Measurements from ENCODE around the gene MEA1.

MEA1 gene

GRCh38 chr6:43037706-43038105 is 24.0 kb upstream of the MEA1 start:
- no peak for DNase-seq

- no peak for DNase-seq
Measured at GRCh38 chr6:43037197-43037596, 23.5 kb upstream of the MEA1 start.

- DNase-seq = no peak
Measured at GRCh38 chr6:43036712-43037111, 23.0 kb upstream of the MEA1 start.

GRCh38 chr6:43035495-43036194 is 21.9 kb upstream of the MEA1 start:
- no peak for DNase-seq

GRCh38 chr6:43034190-43034525 is 20.4 kb upstream of the MEA1 start:
- no peak for DNase-seq

GRCh38 chr6:43033496-43034189 is 19.9 kb upstream of the MEA1 start:
- no peak for DNase-seq

GRCh38 chr6:43032326-43032725 is 18.6 kb upstream of the MEA1 start:
- no peak for DNase-seq

- DNase-seq = no peak
Measured at GRCh38 chr6:43029120-43029519, 15.4 kb upstream of the MEA1 start.

GRCh38 chr6:43026365-43026764 is 12.6 kb upstream of the MEA1 start:
- no peak for DNase-seq

GRCh38 chr6:43024436-43024835 is 10.7 kb upstream of the MEA1 start:
- DNase-seq = no peak

- peak; percentile 91 for DNase-seq
Measured at GRCh38 chr6:43021270-43022047, 7.7 kb upstream of the MEA1 start, which contains the start of gene RRP36. TSS of gene RRP36 (plus strand) at chr6:43021623. CDS start at chr6:43021655, 32 bp downstream.

GRCh38 chr6:43020847-43021246 is 7.1 kb upstream of the MEA1 start:
- DNase-seq = peak; percentile 22

- no peak for DNase-seq
Measured at GRCh38 chr6:43020052-43020705, 6.4 kb upstream of the MEA1 start.

- no peak for DNase-seq
Measured at GRCh38 chr6:43019152-43019551, 5.4 kb upstream of the MEA1 start.

- peak; percentile 19 for DNase-seq
Measured at GRCh38 chr6:43016943-43017334, 3.2 kb upstream of the MEA1 start.

- no peak for DNase-seq
Measured at GRCh38 chr6:43016176-43016942, 2.6 kb upstream of the MEA1 start.

GRCh38 chr6:43014434-43014909 is 726 bp upstream of the MEA1 start:
- DNase-seq = peak; percentile 38

GRCh38 chr6:43013097-43013842 is 476 bp downstream of the MEA1 start:
- DNase-seq = peak; percentile 95

GRCh38 chr6:43012364-43012763 is 1.4 kb downstream of the MEA1 start:
- no peak for DNase-seq

GRCh38 chr6:43011207-43011606 is 2.5 kb downstream of the MEA1 start:
- DNase-seq = no peak

- peak; percentile 81 for DNase-seq
Measured at GRCh38 chr6:43009124-43009523, 4.6 kb downstream of the MEA1 start.

- no peak for DNase-seq
Measured at GRCh38 chr6:43007126-43007525, 6.6 kb downstream of the MEA1 start.
